GM12872 (cell line): ENCODE measurements around the gene MSL3B.

Experiments used
- CTCF ChIP-seq: IDR thresholded peaks from 3 replicates; pipeline ENCODE4 v1.5.1; 2011; ENCODE audit warnings: low read depth, mild to moderate bottlenecking, low read length, moderate library complexity; ENCODE audit not compliant: insufficient read depth

The MSL3B gene

GRCh38 chr2:233818639-233819621 is 49.3 kb downstream of the MSL3B start:
- no peak for TF ChIP-seq CTCF

DNA sequence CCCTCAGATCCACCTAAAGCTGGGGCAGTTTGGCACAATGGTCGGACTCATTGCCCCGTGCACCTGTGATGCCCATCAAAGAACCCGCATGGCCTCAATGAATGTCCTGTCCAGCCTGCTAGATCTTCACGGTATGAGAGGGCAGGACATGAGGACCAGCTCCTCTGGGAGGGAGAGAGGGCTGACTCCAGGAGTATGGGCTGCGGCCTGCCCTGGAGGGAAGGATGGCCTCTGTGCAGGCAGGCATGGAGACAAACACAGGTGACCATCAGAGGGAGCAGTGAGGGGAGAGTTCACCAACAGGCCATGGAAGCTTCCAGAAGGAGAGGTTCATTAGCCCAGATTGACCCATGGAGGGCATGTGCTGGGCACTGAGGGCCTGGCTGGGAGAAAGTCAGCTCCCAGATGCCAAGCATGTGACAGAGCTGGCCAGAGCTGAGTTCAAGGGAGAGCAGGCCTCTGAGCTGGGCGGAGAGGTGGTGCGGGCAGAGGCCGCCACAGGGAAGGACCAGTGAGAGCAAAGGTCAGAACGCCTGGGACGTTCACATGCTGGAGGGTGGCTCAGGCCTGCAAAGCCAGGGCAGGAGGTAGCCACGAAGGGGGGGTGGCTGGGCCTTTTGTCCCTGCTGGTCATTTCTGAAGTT is 50.1 kb downstream of the MSL3B start:
- TF ChIP-seq CTCF = no peak

- TF ChIP-seq CTCF = no peak
Measured at GRCh38 chr2:233817361-233817911, 50.8 kb downstream of the MSL3B start.

DNA sequence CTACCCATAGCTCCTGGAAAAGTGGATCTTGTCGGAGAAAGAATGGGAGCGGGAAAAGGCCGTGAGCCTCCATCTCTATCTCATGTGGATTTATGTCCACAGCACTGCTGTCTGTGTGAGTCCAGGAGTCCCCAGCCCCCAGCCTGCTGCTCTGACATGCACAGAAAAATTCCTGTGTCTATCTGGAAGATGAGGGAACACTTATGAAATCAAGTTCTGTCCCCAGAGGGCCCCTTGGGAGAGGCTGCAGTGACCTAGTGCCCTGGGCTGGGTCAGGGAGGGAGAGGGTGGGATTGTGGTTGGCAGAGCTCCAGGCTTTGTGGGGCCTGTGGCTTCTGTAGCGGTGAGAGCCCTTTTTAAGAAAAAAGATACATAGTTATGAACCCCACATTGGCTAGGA is 51.4 kb downstream of the MSL3B start:
- no peak for TF ChIP-seq CTCF

- TF ChIP-seq CTCF = no peak
Measured at GRCh38 chr2:233816334-233816733, 51.9 kb downstream of the MSL3B start.

GRCh38 chr2:233815861-233816260 is 52.3 kb downstream of the MSL3B start:
- no peak for TF ChIP-seq CTCF
